HepG2 (cell line): ENCODE results near the gene SLC1A4. TPM values are rescaled to one million over a fixed set of nuclear protein-coding genes. Genes with fewer than 3 reads are reported as not detected.

ENCODE experiments used
- ARID2 ChIP-seq: sonication (generic); formaldehyde crosslinking; IDR thresholded peaks from 2 replicates; pipeline ENCODE4 v1.8.1; 2022; ENCODE audit warnings: mild to moderate bottlenecking, missing genetic modification reagents, borderline replicate concordance
- HMGXB4 ChIP-seq, 2 experiments: sonication (generic) in 1 of 2; formaldehyde crosslinking in 1 of 2; IDR thresholded peaks; 2 replicates each; pipeline versions ENCODE4 v1.4.0 to v1.6.1; 2018 to 2020; ENCODE audit warnings: missing genetic modification reagents in 2 of 2, borderline replicate concordance in 1 of 2, low read depth in 1 of 2, mild to moderate bottlenecking in 1 of 2, missing biosample characterization in 1 of 2
- KDM2A ChIP-seq: sonication (generic); formaldehyde crosslinking; IDR thresholded peaks from 2 replicates; pipeline ENCODE4 v1.4.0; 2020; ENCODE audit warnings: low read depth, missing genetic modification reagents, borderline replicate concordance
- KDM5A ChIP-seq: fragments of 200-600 bp; sonication (generic); IDR thresholded peaks from 2 replicates; pipeline ENCODE4 v1.7.0; 2018; ENCODE audit warnings: antibody characterized with exemption, mild to moderate bottlenecking, low read length, borderline replicate concordance
- MYNN ChIP-seq: sonication (generic); formaldehyde crosslinking; IDR thresholded peaks from 2 replicates; pipeline ENCODE4 v1.4.0; 2020; ENCODE audit warnings: mild to moderate bottlenecking, low read depth, missing genetic modification reagents
- SALL1 ChIP-seq: sonication (generic); formaldehyde crosslinking; IDR thresholded peaks from 2 replicates; pipeline ENCODE4 v1.8.0; 2022; ENCODE audit warnings: mild to moderate bottlenecking, missing genetic modification reagents
- TAF1 ChIP-seq: sonication (generic); formaldehyde crosslinking; IDR thresholded peaks from 2 replicates; pipeline ENCODE4 v1.4.0; 2020; ENCODE audit warnings: missing genetic modification reagents
- TAF15 ChIP-seq: fragments of 200-400 bp; formaldehyde crosslinking; IDR thresholded peaks from one replicate; pipeline ENCODE4 v1.6.1; 2018; ENCODE audit warnings: mild to moderate bottlenecking, low read depth, low read length; ENCODE audit not compliant: poor library complexity, severe bottlenecking
- TMF1 ChIP-seq: sonication (generic); formaldehyde crosslinking; IDR thresholded peaks from 2 replicates; pipeline ENCODE4 v1.8.1; 2022; ENCODE audit warnings: low read depth, missing genetic modification reagents
- ZC3H13 ChIP-seq: sonication (generic); formaldehyde crosslinking; IDR thresholded peaks from 2 replicates; pipeline ENCODE4 v1.8.1; 2023; ENCODE audit warnings: mild to moderate bottlenecking, missing genetic modification reagents, moderate library complexity
- ZNF430 ChIP-seq: sonication (generic); formaldehyde crosslinking; IDR thresholded peaks from 2 replicates; pipeline ENCODE4 v1.9.0; 2021; ENCODE audit warnings: mild to moderate bottlenecking, missing genetic modification reagents
- ZNF605 ChIP-seq: sonication (generic); formaldehyde crosslinking; IDR thresholded peaks from 2 replicates; pipeline ENCODE4 v1.8.0; 2022; ENCODE audit warnings: mild to moderate bottlenecking, missing genetic modification reagents
- ZNF749 ChIP-seq: sonication (generic); formaldehyde crosslinking; IDR thresholded peaks from 2 replicates; pipeline ENCODE4 v1.8.0; 2022; ENCODE audit warnings: mild to moderate bottlenecking, missing genetic modification reagents, moderate library complexity, borderline replicate concordance
- ZNF761 ChIP-seq: sonication (generic); formaldehyde crosslinking; conservative IDR thresholded peaks from 2 replicates; pipeline ENCODE4 v1.4.0; 2020; ENCODE audit warnings: mild to moderate bottlenecking, missing genetic modification reagents
- ZSCAN29 ChIP-seq: sonication (generic); formaldehyde crosslinking; conservative IDR thresholded peaks from 2 replicates; pipeline ENCODE4 v1.4.0; 2020; ENCODE audit warnings: mild to moderate bottlenecking, missing genetic modification reagents
- polyA plus RNA-seq, 8 experiments: library from polyadenylated mRNA; depleted of rRNA in 3 of 8; stranded (reverse) in 7 of 8; unstranded in 1 of 8; fragments of >200 nt; fragmentation: Illumina TruSeq in 4 of 8; extraction: Trizol in 4 of 8; gene quantifications; 2 replicates each; pipeline versions ENCODE4 v1.2.1 to v1.2.3, GENCODE V29; 2011 to 2016; ENCODE audit warnings: low read depth in 4 of 8, missing spikeins in 1 of 8, mixed read lengths in 1 of 8; ENCODE audit not compliant: insufficient read depth in 1 of 8
- total RNA-seq, 5 experiments: library from RNA; depleted of rRNA; stranded (reverse); fragments of >200 nt; fragmentation: Illumina TruSeq; extraction: Trizol; gene quantifications; 2 replicates each; pipeline ENCODE4 v1.2.3, GENCODE V29; 2016; ENCODE audit warnings: low read depth in 1 of 5
- TF ChIP-seq, protein P1 (sequence below): sonication (generic); formaldehyde crosslinking; IDR thresholded peaks from 2 replicates; pipeline ENCODE4 v1.5.0; 2020; ENCODE audit warnings: missing genetic modification reagents
- TF ChIP-seq, protein P2 (sequence below): sonication (generic); formaldehyde crosslinking; IDR thresholded peaks from 2 replicates; pipeline ENCODE4 v1.5.0; 2020; ENCODE audit warnings: mild to moderate bottlenecking, missing genetic modification reagents
- TF ChIP-seq, protein P3 (sequence below): sonication (generic); formaldehyde crosslinking; conservative IDR thresholded peaks from 2 replicates; pipeline ENCODE4 v1.4.0; 2020; ENCODE audit warnings: missing genetic modification reagents

Gene SLC1A4
- total and polyA plus RNA-seq, 2 of the 13 experiments (the other 11 are each of a cell fraction or from before 2014, with no cell fraction given): 21.0 to 39.6 TPM

GRCh38 chr2:65055422-65056214 lies 66.4 kb downstream of the SLC1A4 start (continued):
- TF ChIP-seq SALL1 (CRISPR knock-in tag): peak; percentile 83; the same call in 1 of the 2 replicates
- 0 out of 2 replicates have a peak, but pooled peaks have one; percentile 74 for TF ChIP-seq ZSCAN29 (CRISPR knock-in tag)
- TF ChIP-seq ZNF430 (CRISPR knock-in tag): peak; percentile 78; the same call in 1 of the 2 replicates
- TF ChIP-seq HMGXB4 (CRISPR knock-in tag; IDR thresholded peaks at IDR 0.05; ENCODE audit: borderline replicate concordance in 1 of 2, low read depth in 1 of 2): peak; percentile 13 to 15; a peak in 1 of 4 replicates
- no peak for TF ChIP-seq ZC3H13 (CRISPR knock-in tag)
- TF ChIP-seq MYNN: 0 out of 2 replicates have a peak, but pooled peaks have one; percentile 46
- TF ChIP-seq KDM5A: peak; percentile 44; the same call in 1 of the 2 replicates
- TF ChIP-seq, protein P1, sequence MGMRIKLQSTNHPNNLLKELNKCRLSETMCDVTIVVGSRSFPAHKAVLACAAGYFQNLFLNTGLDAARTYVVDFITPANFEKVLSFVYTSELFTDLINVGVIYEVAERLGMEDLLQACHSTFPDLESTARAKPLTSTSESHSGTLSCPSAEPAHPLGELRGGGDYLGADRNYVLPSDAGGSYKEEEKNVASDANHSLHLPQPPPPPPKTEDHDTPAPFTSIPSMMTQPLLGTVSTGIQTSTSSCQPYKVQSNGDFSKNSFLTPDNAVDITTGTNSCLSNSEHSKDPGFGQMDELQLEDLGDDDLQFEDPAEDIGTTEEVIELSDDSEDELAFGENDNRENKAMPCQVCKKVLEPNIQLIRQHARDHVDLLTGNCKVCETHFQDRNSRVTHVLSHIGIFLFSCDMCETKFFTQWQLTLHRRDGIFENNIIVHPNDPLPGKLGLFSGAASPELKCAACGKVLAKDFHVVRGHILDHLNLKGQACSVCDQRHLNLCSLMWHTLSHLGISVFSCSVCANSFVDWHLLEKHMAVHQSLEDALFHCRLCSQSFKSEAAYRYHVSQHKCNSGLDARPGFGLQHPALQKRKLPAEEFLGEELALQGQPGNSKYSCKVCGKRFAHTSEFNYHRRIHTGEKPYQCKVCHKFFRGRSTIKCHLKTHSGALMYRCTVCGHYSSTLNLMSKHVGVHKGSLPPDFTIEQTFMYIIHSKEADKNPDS (CRISPR knock-in tag): peak; percentile 57; the same call in 1 of the 2 replicates
- peak; percentile 97 for TF ChIP-seq ZNF605 (CRISPR knock-in tag)
- TF ChIP-seq KDM2A (CRISPR knock-in tag): peak; percentile 55; the same call in 1 of the 2 replicates
- TF ChIP-seq TMF1 (CRISPR knock-in tag): peak; percentile 62; the same call in 1 of the 2 replicates
- TF ChIP-seq, protein P2, sequence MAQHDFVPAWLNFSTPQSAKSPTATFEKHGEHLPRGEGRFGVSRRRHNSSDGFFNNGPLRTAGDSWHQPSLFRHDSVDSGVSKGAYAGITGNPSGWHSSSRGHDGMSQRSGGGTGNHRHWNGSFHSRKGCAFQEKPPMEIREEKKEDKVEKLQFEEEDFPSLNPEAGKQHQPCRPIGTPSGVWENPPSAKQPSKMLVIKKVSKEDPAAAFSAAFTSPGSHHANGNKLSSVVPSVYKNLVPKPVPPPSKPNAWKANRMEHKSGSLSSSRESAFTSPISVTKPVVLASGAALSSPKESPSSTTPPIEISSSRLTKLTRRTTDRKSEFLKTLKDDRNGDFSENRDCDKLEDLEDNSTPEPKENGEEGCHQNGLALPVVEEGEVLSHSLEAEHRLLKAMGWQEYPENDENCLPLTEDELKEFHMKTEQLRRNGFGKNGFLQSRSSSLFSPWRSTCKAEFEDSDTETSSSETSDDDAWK: no peak
- TF ChIP-seq ZNF749 (CRISPR knock-in tag): no peak; the same call in none of the 2 replicates
- 0 out of 2 replicates have a peak, but pooled peaks have one; percentile 59 for TF ChIP-seq ZNF761
- no peak; the same call in none of the 2 replicates for TF ChIP-seq ARID2
- no peak for TF ChIP-seq TAF1 (CRISPR knock-in tag)
- TF ChIP-seq TAF15: peak; percentile 8
- TF ChIP-seq, protein P3, sequence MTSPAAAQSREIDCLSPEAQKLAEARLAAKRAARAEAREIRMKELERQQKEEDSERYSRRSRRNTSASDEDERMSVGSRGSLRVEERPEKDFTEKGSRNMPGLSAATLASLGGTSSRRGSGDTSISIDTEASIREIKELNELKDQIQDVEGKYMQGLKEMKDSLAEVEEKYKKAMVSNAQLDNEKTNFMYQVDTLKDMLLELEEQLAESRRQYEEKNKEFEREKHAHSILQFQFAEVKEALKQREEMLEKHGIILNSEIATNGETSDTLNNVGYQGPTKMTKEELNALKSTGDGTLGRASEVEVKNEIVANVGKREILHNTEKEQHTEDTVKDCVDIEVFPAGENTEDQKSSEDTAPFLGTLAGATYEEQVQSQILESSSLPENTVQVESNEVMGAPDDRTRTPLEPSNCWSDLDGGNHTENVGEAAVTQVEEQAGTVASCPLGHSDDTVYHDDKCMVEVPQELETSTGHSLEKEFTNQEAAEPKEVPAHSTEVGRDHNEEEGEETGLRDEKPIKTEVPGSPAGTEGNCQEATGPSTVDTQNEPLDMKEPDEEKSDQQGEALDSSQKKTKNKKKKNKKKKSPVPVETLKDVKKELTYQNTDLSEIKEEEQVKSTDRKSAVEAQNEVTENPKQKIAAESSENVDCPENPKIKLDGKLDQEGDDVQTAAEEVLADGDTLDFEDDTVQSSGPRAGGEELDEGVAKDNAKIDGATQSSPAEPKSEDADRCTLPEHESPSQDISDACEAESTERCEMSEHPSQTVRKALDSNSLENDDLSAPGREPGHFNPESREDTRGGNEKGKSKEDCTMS (CRISPR knock-in tag): no peak
